Superior temporal gyrus (tissue), 1 donor: ENCODE measurements around the gene FAM114A1.

Experiments
- DNase-seq: peaks from one replicate; pipeline ENCODE4 v3.0.0-alpha.2; 2016; ENCODE audit errors: extremely low spot score

Gene FAM114A1

GRCh38 chr4:38859501-38859900, 8.1 kb upstream of the FAM114A1 start:
- DNase-seq: no peak

GRCh38 chr4:38860788-38861424, 6.7 kb upstream of the FAM114A1 start:
- DNase-seq: no peak

GRCh38 chr4:38861791-38862190, 5.8 kb upstream of the FAM114A1 start:
- no peak for DNase-seq

GRCh38 chr4:38865445-38865844, 2.2 kb upstream of the FAM114A1 start:
- no peak for DNase-seq

- DNase-seq: no peak
These were observed 581 bp upstream of the FAM114A1 start for GRCh38 chr4:38866973-38867477.

GRCh38 chr4:38868059-38868960, 704 bp downstream of the FAM114A1 start:
- no peak for DNase-seq

GRCh38 chr4:38869511-38869910, 1.9 kb downstream of the FAM114A1 start:
- no peak for DNase-seq

GRCh38 chr4:38870098-38870808, 2.6 kb downstream of the FAM114A1 start:
- no peak for DNase-seq

GRCh38 chr4:38871593-38871992, 4.0 kb downstream of the FAM114A1 start:
- DNase-seq: no peak

- no peak for DNase-seq
These were observed 5.0 kb downstream of the FAM114A1 start for GRCh38 chr4:38872620-38873019.

GRCh38 chr4:38873290-38873944, 5.8 kb downstream of the FAM114A1 start:
- DNase-seq: no peak

GRCh38 chr4:38876636-38877035, 9.0 kb downstream of the FAM114A1 start:
- no peak for DNase-seq

GRCh38 chr4:38884254-38884653, 16.6 kb downstream of the FAM114A1 start:
- no peak for DNase-seq

GRCh38 chr4:38889143-38889542, 21.5 kb downstream of the FAM114A1 start:
- peak; percentile 85 for DNase-seq

- no peak for DNase-seq
These were observed 23.7 kb downstream of the FAM114A1 start for GRCh38 chr4:38891051-38891983.

GRCh38 chr4:38894322-38894982, 26.8 kb downstream of the FAM114A1 start:
- no peak for DNase-seq

GRCh38 chr4:38896940-38897339, 29.3 kb downstream of the FAM114A1 start:
- no peak for DNase-seq

GRCh38 chr4:38898245-38898644, 30.6 kb downstream of the FAM114A1 start:
- DNase-seq: no peak

GRCh38 chr4:38902221-38902620, 34.6 kb downstream of the FAM114A1 start:
- no peak for DNase-seq

GRCh38 chr4:38902695-38903094, 35.1 kb downstream of the FAM114A1 start:
- DNase-seq: peak; percentile 84
